PC-3 (cell line): ENCODE data around the gene SLC48A1. TPM values are rescaled to one million over a fixed set of nuclear protein-coding genes. Genes with fewer than 3 reads are reported as not detected.

Experiments used
- ATAC-seq: fragments of 200-7000 bp; cut with Tn5 transposase; 2 replicates; pipeline ENCODE4 v1.9.1; 2020; ENCODE audit warnings: mild to moderate bottlenecking, moderate library complexity
- BruUV-seq: library from RNA; stranded (reverse); fragments of 400-500 nt; replicated peaks from 2 replicates; lab custom pipeline; 2021; lab: Mats Ljungman, UMichigan
- CTCF ChIA-PET: fragments of 300-600 bp; sonication (Branson Sonifier 250); formaldehyde crosslinking; loops from one replicate; lab custom pipeline; 2022; ENCODE audit warnings: antibody characterized with exemption; lab: Charles Lee
- POLR2A ChIA-PET: fragments of 300-600 bp; sonication (Branson Sonifier 250); formaldehyde crosslinking; loops from one replicate; lab custom pipeline; 2022; ENCODE audit warnings: antibody characterized with exemption; ENCODE audit not compliant: unreplicated experiment; lab: Charles Lee
- DNase-seq: peaks from one replicate; pipeline ENCODE4 v3.0.0-alpha.2; 2015
- H2AFZ ChIP-seq: fragments of 300-600 bp; sonication (generic); 2 replicates; pipeline ENCODE4 v1.6.0; 2016; ENCODE audit warnings: antibody characterized with exemption, low read length
- H3F3A ChIP-seq: fragments of 300-600 bp; sonication (generic); one replicate; pipeline ENCODE4 v1.6.0; 2017; ENCODE audit warnings: antibody characterized with exemption, low read length, control low read depth, mild to moderate bottlenecking; ENCODE audit not compliant: unreplicated experiment
- H3K27ac ChIP-seq: fragments of 300-600 bp; sonication (generic); 2 replicates; pipeline ENCODE4 v1.5.1; 2016; ENCODE audit warnings: mild to moderate bottlenecking, low read length
- H3K27me3 ChIP-seq: fragments of 300-600 bp; sonication (generic); 2 replicates; pipeline ENCODE4 v1.6.1; 2016; ENCODE audit warnings: low read length, mixed read lengths
- H3K36me3 ChIP-seq: fragments of 300-600 bp; sonication (generic); 2 replicates; pipeline ENCODE4 v1.6.1; 2016; ENCODE audit warnings: low read depth, mixed run types, low read length, mixed read lengths
- H3K4me1 ChIP-seq: fragments of 300-600 bp; sonication (generic); 2 replicates; pipeline ENCODE4 v1.5.1; 2016; ENCODE audit warnings: low read length; ENCODE audit not compliant: insufficient read depth
- H3K4me2 ChIP-seq: fragments of 300-600 bp; sonication (generic); 2 replicates; pipeline ENCODE4 v1.6.0; 2016; ENCODE audit warnings: low read length
- H3K4me3 ChIP-seq: fragments of 300-600 bp; sonication (generic); 2 replicates; pipeline ENCODE4 v1.5.1; 2016; ENCODE audit warnings: mild to moderate bottlenecking, low read length, mixed read lengths
- H3K79me2 ChIP-seq: fragments of 300-600 bp; sonication (generic); 2 replicates; pipeline ENCODE4 v1.6.1; 2017; ENCODE audit warnings: low read length, mixed read lengths
- H3K9ac ChIP-seq: fragments of 300-600 bp; sonication (generic); 2 replicates; pipeline ENCODE4 v1.6.0; 2016; ENCODE audit warnings: mild to moderate bottlenecking, low read length
- H3K9me2 ChIP-seq: fragments of 300-600 bp; sonication (generic); replicated peaks from 2 replicates; pipeline ENCODE4 v1.6.1; 2016; ENCODE audit warnings: mixed run types, low read length, mixed read lengths
- H3K9me3 ChIP-seq: fragments of 300-600 bp; sonication (generic); 2 replicates; pipeline ENCODE4 v1.6.1; 2016; ENCODE audit warnings: low read length, mixed read lengths
- H4K20me1 ChIP-seq: fragments of 300-600 bp; sonication (generic); 2 replicates; pipeline ENCODE4 v1.6.1; 2016; ENCODE audit warnings: low read length, mixed read lengths
- CTCF ChIP-seq: fragments of 300-600 bp; sonication (generic); conservative IDR thresholded peaks from 2 replicates; pipeline ENCODE4 v1.5.1; 2017; ENCODE audit warnings: antibody characterized with exemption, low read depth, mild to moderate bottlenecking, low read length
- EZH2 ChIP-seq: fragments of 300-600 bp; sonication (generic); IDR thresholded peaks from one replicate; pipeline ENCODE4 v1.6.1; 2017; ENCODE audit warnings: antibody characterized with exemption, mild to moderate bottlenecking, low read length; ENCODE audit not compliant: unreplicated experiment
- EZH2phosphoT487 ChIP-seq: fragments of 300-600 bp; sonication (generic); IDR thresholded peaks from 2 replicates; pipeline ENCODE4 v1.6.1; 2018; ENCODE audit warnings: mild to moderate bottlenecking, antibody characterized with exemption, low read length, borderline replicate concordance
- intact Hi-C: fragments of 100-400 bp; cut with micrococcal nuclease; formaldehyde crosslinking; loops from 2 replicates; pipeline ENCODE4 v1.9.0; 2023
- total RNA-seq: library from RNA; depleted of rRNA; stranded (reverse); fragments of >200 nt; gene quantifications from 2 replicates; pipeline ENCODE4 v1.2.3, GENCODE V29; 2014

The SLC48A1 gene
- total RNA-seq, 1 experiment from 2014 or later = 21.4 TPM

- H3F3A ChIP-seq = no peaks in the 10 kb centered on the region
- H3K9me3 ChIP-seq = no peaks in the 10 kb centered on the region
- no peak overlapping the region for H2AFZ ChIP-seq
- H3K4me2 ChIP-seq = no peak overlapping the region
- POLR2A ChIA-PET = no interaction called here
- H3K36me3 ChIP-seq = no peaks in the 10 kb centered on the region
- peaks cover 11% of the 10 kb centered on the region for H3K4me1 ChIP-seq
- DNase-seq (no peak), ATAC-seq (no peak)
- CTCF ChIA-PET = no interaction called here
- intact Hi-C loops = no loop called here
- H3K4me3 ChIP-seq = no peak overlapping the region
- no peaks in the 10 kb centered on the region for H3K9me2 ChIP-seq
- H4K20me1 ChIP-seq = no peaks in the 10 kb centered on the region
- TF ChIP-seq CTCF = no peak
- TF ChIP-seq EZH2phosphoT487 = no peak
- TF ChIP-seq EZH2 = no peak
- H3K9ac ChIP-seq = no peak overlapping the region
- no TSS peak for BruUV-seq
- no peaks in the 10 kb centered on the region for H3K27me3 ChIP-seq
- H3K79me2 ChIP-seq = no peaks in the 10 kb centered on the region
- no peak overlapping the region for H3K27ac ChIP-seq
These were observed 25.9 kb upstream of the SLC48A1 start for GRCh38 chr12:47747126-47747525.

GRCh38 chr12:47747596-47748506, 25.2 kb upstream of the SLC48A1 start:
- Histone ChIP-seq H3K79me2 (no peaks in the 10 kb centered on the region), H2AFZ (no peak overlapping the region), H3K27ac (no peak overlapping the region), H3K4me2 (no peak overlapping the region), H4K20me1 (no peaks in the 10 kb centered on the region), H3K36me3 (no peaks in the 10 kb centered on the region), H3F3A (peaks cover 2% of the 10 kb centered on the region), H3K9me2 (no peaks in the 10 kb centered on the region), H3K4me1 (peaks cover 14% of the 10 kb centered on the region), H3K9me3 (no peaks in the 10 kb centered on the region), H3K9ac (no peak overlapping the region), H3K27me3 (no peaks in the 10 kb centered on the region), H3K4me3 (no peak overlapping the region)
- intact Hi-C loops = no loop called here
- no peak for ATAC-seq
- BruUV-seq = no TSS peak
- DNase-seq = no peak
- no peak for TF ChIP-seq CTCF
- TF ChIP-seq EZH2phosphoT487 = no peak
- TF ChIP-seq EZH2 = no peak
- CTCF ChIA-PET = no interaction called here
- POLR2A ChIA-PET = no interaction called here

- ATAC-seq (no peak), DNase-seq (no peak)
- intact Hi-C loops = no loop called here
- Histone ChIP-seq H3K4me2 (no peak overlapping the region), H3K27ac (no peak overlapping the region), H3K9me3 (no peaks in the 10 kb centered on the region), H3F3A (peaks cover 4% of the 10 kb centered on the region), H3K9ac (no peak overlapping the region), H3K9me2 (no peaks in the 10 kb centered on the region), H3K36me3 (no peaks in the 10 kb centered on the region), H3K27me3 (no peaks in the 10 kb centered on the region), H3K4me1 (peaks cover 20% of the 10 kb centered on the region), H4K20me1 (no peaks in the 10 kb centered on the region), H2AFZ (no peak overlapping the region), H3K79me2 (no peaks in the 10 kb centered on the region), H3K4me3 (no peak overlapping the region)
- no TSS peak for BruUV-seq
- ChIA-PET CTCF (no interaction called here), POLR2A (no interaction called here)
- TF ChIP-seq EZH2 (no peak), EZH2phosphoT487 (no peak), CTCF (no peak)
These were observed 24.6 kb upstream of the SLC48A1 start for GRCh38 chr12:47748507-47748828.
